ENCODE measurements around the gene DRGX. TPM values are rescaled to one million over a fixed set of nuclear protein-coding genes. Genes with fewer than 3 reads are reported as not detected.

Gene DRGX
- total and polyA plus RNA-seq, 2 donors (not counting 3 experiments of a cell fraction or from before 2014, with no cell fraction given) = not detected

DNA sequence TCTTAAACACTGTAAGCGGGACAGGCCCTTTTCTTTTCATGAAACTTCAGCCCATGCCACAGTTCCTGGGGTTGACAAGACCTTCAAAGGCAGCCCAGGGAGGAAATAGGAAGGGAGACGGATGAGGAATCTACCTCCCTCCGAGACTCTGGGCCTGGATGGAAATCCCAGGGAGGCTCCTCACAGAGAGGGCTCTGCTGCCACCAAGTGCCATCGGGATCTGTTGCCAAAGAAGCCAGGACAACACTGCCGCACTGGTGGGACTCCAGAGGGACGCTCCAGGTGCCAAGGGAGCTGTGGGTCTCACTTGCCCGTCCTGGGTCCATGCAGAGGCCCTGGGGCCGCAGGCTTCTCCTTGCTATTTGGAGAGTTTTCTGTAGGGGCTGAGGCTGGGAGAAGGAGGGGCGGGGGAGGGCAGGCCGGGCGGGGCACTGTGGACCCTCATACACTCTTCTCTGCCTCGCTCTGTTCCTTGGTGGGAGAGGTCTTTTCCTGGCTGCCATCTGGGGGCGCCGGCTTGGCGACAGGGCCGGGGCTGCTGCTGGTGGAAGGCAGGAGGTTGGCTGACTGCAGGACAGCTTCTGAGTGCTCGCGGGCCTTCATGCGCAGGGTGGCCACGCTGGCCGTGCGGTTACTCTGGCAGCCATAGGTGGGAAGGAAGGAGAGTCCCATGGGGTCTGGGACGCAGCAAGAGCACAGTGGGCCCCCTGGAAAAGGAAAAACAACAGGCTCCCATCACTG, 30.0 kb downstream of the DRGX start:
- Histone ChIP-seq H4K20me1 (replicated peaks; ENCODE audit: control insufficient read depth, extremely low read depth, insufficient read depth, low read length) (no peaks in the 10 kb centered on the region), H3K9ac (replicated peaks; ENCODE audit: extremely low read depth, insufficient read depth, low read length) (no peak overlapping the region), H3K79me2 (ENCODE audit: control insufficient read depth, insufficient read depth, low read length) (no peaks in the 10 kb centered on the region), H3K9me3 (replicated peaks; ENCODE audit: control insufficient read depth, insufficient read depth, low read length) (no peaks in the 10 kb centered on the region), H3K9me1 (replicated peaks; ENCODE audit: control insufficient read depth, extremely low read depth, insufficient read depth, low read length) (no peaks in the 10 kb centered on the region), H3K4me1 (ENCODE audit: control insufficient read depth, extremely low read depth, insufficient read depth, low read length) (peaks cover 7% of the 10 kb centered on the region), H3K27me3 (ENCODE audit: control insufficient read depth in 2 of 2, insufficient read depth in 2 of 2, low read length in 2 of 2) (no peaks in the 10 kb centered on the region), H2AFZ (ENCODE audit: low read depth, low read length) (no peak overlapping the region), H3K4me3 (replicated peaks in 1 of 3; ENCODE audit: insufficient read depth in 1 of 3, low read depth in 1 of 3, low read length in 3 of 3) (no peak overlapping the region), H3K4me2 (ENCODE audit: insufficient read depth, low read length) (no peak overlapping the region), H3K36me3 (ENCODE audit: control insufficient read depth in 2 of 2, extremely low read depth in 1 of 2, insufficient read depth in 2 of 2, low read length in 2 of 2) (no peaks in the 10 kb centered on the region), H3K27ac (ENCODE audit: insufficient read depth, low read depth, low read length) (no peak overlapping the region)
- DNase-seq (ENCODE audit: low read depth, low spot score) (no peak), FAIRE-seq (no peak)
- no TSS peak for BruUV-seq (replicated peaks)
- TF ChIP-seq POLR2AphosphoS5 (IDR thresholded peaks at IDR 0.05; ENCODE audit: insufficient read depth, low read depth, low read length) = no peak
- TF ChIP-seq POLR2A (IDR thresholded peaks at IDR 0.05; ENCODE audit: low read depth, low read length) = no peak
- TF ChIP-seq, protein P1, sequence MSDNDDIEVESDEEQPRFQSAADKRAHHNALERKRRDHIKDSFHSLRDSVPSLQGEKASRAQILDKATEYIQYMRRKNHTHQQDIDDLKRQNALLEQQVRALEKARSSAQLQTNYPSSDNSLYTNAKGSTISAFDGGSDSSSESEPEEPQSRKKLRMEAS (IDR thresholded peaks at IDR 0.05; ENCODE audit: insufficient read depth, insufficient read length) = no peak
- TF ChIP-seq EZH2 (IDR thresholded peaks at IDR 0.05; ENCODE audit: borderline replicate concordance, low read depth, low read length, severe bottlenecking) = no peak
- no peak for TF ChIP-seq FOS (IDR thresholded peaks at IDR 0.05; ENCODE audit: borderline replicate concordance, insufficient read depth, low read length)
- no peak for TF ChIP-seq JUN (IDR thresholded peaks at IDR 0.05; ENCODE audit: borderline replicate concordance, insufficient read depth, insufficient read length, low read depth)
- no peak for TF ChIP-seq MYC (IDR thresholded peaks at IDR 0.05; ENCODE audit: low read depth, low read length)
- no peak for TF ChIP-seq GATA2 (IDR thresholded peaks at IDR 0.05; ENCODE audit: insufficient read depth, insufficient read length, low read depth, low read length)
- TF ChIP-seq, protein P2, sequence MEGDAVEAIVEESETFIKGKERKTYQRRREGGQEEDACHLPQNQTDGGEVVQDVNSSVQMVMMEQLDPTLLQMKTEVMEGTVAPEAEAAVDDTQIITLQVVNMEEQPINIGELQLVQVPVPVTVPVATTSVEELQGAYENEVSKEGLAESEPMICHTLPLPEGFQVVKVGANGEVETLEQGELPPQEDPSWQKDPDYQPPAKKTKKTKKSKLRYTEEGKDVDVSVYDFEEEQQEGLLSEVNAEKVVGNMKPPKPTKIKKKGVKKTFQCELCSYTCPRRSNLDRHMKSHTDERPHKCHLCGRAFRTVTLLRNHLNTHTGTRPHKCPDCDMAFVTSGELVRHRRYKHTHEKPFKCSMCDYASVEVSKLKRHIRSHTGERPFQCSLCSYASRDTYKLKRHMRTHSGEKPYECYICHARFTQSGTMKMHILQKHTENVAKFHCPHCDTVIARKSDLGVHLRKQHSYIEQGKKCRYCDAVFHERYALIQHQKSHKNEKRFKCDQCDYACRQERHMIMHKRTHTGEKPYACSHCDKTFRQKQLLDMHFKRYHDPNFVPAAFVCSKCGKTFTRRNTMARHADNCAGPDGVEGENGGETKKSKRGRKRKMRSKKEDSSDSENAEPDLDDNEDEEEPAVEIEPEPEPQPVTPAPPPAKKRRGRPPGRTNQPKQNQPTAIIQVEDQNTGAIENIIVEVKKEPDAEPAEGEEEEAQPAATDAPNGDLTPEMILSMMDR (IDR thresholded peaks at IDR 0.05; ENCODE audit: extremely low read depth in 1 of 2, insufficient read depth in 1 of 2, low read depth in 1 of 2, low read length in 2 of 2) = no peak
- intact Hi-C loops (cut with micrococcal nuclease) (no loop called here), dilution Hi-C loops (cut with MboI; ENCODE audit: extremely low pct_ligation_motif_present, low sequenced_read_pairs) (no loop called here)
- POLR2A ChIA-PET = no interaction called here
- CTCF ChIA-PET = interaction anchor here (1.2 kb wide), 1 partner anchor 42 kb away, joined by 3 read pairs; no protein-coding TSS in a partner anchor

All from endothelial cell of umbilical vein (primary cell).